ENCODE data around the gene WDR18. TPM values are rescaled to one million over a fixed set of nuclear protein-coding genes. Genes with fewer than 3 reads are reported as not detected.

WDR18 gene
- total RNA-seq, 1 donor from 2014 or later = 29.2 TPM

DNA sequence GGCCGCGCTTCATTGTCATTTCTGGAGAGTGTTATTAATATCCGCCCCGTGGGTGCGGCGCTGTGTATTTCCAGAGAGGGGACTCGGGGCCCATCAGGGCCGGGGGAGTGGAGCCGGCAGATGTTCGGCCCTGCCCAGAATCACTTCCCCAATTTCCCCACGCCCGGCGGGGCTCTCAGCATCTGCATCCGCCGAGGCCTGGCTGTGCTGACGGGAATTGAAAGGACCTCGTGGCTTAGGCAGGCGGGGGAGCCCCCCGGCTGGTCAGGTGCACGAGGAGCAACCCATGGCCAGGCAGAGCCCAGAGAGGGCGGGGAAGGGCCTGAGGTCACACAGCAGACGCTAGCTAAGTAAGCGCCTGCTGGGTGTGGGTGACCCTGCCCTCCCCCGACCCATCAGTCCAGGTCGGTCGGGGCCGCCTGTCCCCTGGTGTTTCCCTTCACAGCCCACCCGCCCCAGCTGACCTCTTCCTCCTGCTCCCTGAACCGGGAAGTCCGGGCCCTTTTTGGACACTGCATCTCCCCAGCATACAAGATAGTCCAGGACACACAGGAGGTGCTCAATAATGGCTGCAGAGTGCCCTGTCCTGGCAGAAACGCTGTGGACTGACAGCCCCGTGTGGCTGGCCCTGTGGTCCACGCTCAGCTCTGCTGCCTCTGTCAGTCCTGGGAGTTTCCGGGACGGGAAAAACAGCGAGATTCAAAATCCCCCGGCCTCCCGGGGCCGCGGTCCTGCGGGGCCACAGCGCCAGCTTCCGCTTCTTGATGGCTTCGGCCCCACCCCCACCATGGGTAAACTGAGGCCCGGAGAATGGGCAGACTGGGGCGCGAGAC, 36.2 kb upstream of the WDR18 start:
- DNase-seq = peak; percentile 84
- no peaks in the 10 kb centered on the region for H3K36me3 ChIP-seq
- no peaks in the 10 kb centered on the region for H3K27me3 ChIP-seq (ENCODE audit: low read depth)
- H3K4me3 ChIP-seq = no peak overlapping the region
- H3K27ac ChIP-seq = no peak overlapping the region
- H3K9me3 ChIP-seq = no peaks in the 10 kb centered on the region
- TF ChIP-seq CTCF (IDR thresholded peaks at IDR 0.05) = no peak
- ATAC-seq = peak; percentile 42 to 73
- intact Hi-C loops (cut with DNase I) = no loop called here
- peaks cover 19% of the 10 kb centered on the region for H3K4me1 ChIP-seq

GRCh38 chr19:948842-949496, 35.2 kb upstream of the WDR18 start:
- intact Hi-C loops (cut with DNase I) = no loop called here
- TF ChIP-seq CTCF (IDR thresholded peaks at IDR 0.05) = no peak
- no peaks in the 10 kb centered on the region for H3K36me3 ChIP-seq
- no peak for ATAC-seq
- no peaks in the 10 kb centered on the region for H3K9me3 ChIP-seq
- H3K27ac ChIP-seq = no peak overlapping the region
- no peaks in the 10 kb centered on the region for H3K27me3 ChIP-seq (ENCODE audit: low read depth)
- H3K4me1 ChIP-seq = peaks cover 28% of the 10 kb centered on the region
- H3K4me3 ChIP-seq = no peak overlapping the region
- DNase-seq = no peak

DNA sequence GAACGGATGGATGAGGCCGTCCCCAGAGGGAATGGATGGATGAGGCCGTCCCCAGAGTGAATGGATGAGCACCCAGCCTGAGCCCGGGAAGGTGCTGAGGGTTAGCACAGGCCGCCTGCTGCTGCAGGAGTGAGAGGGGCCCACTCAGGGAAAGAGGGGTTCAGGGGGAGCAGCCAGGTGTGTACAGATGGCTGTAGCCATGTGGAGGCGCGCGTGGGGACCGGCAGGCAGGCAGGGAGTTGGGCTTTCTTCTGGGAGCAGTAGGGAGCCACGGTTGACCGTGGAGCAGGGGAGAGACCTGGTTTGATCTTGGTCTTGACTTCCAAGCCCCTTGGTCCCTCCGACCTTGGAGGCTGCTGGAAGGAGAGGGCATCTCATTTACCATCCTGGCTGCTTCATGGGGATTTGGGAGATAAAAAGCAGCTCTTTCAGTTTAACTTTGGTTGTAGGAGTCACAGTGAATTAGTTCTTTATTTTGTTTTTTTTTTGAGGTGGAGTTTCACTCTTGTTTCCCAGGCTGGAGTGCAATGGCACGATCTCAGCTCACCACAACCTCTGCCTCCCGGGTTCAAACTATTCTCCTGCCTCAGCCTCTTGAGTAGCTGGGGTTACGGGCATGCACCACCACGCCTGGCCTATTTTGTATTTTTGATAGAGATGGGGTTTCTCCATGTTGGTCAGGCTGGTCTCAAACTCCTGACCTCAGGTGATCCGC, 33.6 kb upstream of the WDR18 start:
- H3K9me3 ChIP-seq = no peaks in the 10 kb centered on the region
- H3K27me3 ChIP-seq (ENCODE audit: low read depth) = no peaks in the 10 kb centered on the region
- no peak for TF ChIP-seq CTCF (IDR thresholded peaks at IDR 0.05)
- H3K4me1 ChIP-seq = peaks cover 28% of the 10 kb centered on the region
- no peak overlapping the region for H3K27ac ChIP-seq
- H3K4me3 ChIP-seq = no peak overlapping the region
- ATAC-seq = no peak
- intact Hi-C loops (cut with DNase I) = no loop called here
- no peaks in the 10 kb centered on the region for H3K36me3 ChIP-seq
- no peak for DNase-seq

- Histone ChIP-seq H3K9me3 (no peaks in the 10 kb centered on the region), H3K4me3 (no peak overlapping the region), H3K27me3 (ENCODE audit: low read depth) (no peaks in the 10 kb centered on the region), H3K27ac (no peak overlapping the region), H3K4me1 (peaks cover 34% of the 10 kb centered on the region), H3K36me3 (no peaks in the 10 kb centered on the region)
- DNase-seq (no peak), ATAC-seq (no peak)
- TF ChIP-seq CTCF (IDR thresholded peaks at IDR 0.05) = no peak
- intact Hi-C loops (cut with DNase I) = no loop called here
These were observed 32.0 kb upstream of the WDR18 start for GRCh38 chr19:952049-952679.

DNA sequence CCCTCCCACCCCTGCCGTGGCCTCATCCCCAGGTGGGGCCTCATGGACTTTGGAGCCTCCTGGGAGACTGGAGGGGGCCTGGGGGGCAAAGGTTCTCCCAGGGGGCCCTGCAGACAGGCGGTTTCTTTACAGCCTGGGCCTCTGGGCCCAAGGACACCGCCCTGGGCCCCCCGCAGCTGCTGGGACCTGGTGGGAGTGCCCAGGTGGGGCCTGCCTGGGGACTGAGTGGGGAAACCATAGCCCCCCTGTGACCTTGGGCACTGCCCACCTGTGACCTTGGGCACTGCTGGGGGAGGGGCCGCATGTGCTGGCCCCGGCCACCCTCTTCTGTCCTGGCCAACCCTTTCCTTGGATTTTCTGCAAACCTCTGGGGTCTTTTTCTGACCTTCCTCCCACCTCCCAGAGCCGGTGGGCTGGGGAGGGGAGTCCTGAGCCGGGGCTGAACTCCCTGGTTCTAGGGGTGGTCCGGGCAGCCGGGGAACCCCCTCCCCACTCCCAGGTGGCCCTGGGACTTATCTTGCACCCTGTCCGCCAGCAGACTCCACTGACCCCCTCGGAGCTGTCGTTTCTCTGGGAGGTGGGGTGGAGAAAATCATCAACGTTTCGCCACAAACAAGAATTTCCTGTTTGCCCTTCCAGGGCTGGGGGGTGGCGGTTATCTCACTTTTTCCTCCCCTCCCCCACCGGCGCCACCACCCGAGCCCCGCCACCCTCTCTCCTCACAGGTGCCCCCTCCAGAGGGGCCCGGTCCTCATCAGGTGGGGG, 31.3 kb upstream of the WDR18 start:
- DNase-seq (no peak), ATAC-seq (peak; percentile 8 to 14)
- Histone ChIP-seq H3K9me3 (no peaks in the 10 kb centered on the region), H3K36me3 (no peaks in the 10 kb centered on the region), H3K27me3 (ENCODE audit: low read depth) (no peaks in the 10 kb centered on the region), H3K27ac (peak overlapping the region; percentile 15), H3K4me3 (peak overlapping the region; percentile 20), H3K4me1 (peaks cover 31% of the 10 kb centered on the region)
- intact Hi-C loops (cut with DNase I) = no loop called here
- no peak for TF ChIP-seq CTCF (IDR thresholded peaks at IDR 0.05)

Data from lower lobe of right lung (tissue), 2 donors.